AG08395 (cell line): ENCODE data around the gene DDX24.

Source experiments
- DNase-seq: peaks from one replicate; pipeline ENCODE4 v3.0.0; 2012; ENCODE audit warnings: mixed read lengths, low spot score

The DDX24 gene

DNA sequence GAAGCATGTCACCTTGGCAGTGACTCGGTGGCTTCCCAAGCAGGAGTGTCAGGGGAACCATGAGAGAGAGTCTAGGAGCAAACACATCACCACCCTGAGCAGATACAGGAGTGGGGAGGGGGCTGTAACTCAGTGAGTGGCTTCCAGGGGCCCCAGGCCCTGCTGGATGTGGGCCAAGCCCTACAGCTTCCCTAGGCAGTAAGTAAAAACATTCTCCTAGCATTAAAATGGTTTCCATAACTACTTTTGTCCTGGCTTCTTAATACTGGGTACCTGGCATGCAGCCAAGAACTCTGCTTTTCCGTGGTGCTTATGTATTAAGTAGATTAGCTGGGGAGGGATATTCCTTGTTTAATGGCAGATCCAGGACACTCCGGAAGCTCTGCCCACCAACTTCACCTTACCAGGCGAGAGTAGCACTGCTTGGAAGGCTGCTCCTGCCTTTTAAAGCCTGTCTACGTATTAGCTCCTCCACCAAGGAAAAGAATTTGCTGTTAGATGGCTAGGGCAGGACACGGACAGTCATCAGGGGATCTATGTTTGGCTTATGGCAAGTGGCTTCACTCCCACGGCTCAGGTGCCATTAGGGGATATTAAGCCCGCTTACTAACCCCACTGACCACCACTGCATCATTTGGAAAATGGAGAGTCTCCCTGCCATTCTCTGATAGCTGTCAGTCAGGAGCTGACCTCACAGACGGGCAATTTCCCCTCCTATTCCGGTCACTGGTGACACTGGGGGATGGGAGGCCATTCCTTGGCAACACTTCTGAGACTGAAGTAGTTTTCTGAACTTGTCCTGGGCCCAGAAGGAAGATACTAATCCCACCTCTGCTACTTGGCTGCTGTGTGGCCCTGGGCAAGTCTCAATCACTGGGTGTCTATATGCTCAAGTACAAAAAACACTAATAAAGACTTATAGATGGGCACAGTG lies 32.0 kb downstream of the DDX24 start:
- no peak for DNase-seq

DNA sequence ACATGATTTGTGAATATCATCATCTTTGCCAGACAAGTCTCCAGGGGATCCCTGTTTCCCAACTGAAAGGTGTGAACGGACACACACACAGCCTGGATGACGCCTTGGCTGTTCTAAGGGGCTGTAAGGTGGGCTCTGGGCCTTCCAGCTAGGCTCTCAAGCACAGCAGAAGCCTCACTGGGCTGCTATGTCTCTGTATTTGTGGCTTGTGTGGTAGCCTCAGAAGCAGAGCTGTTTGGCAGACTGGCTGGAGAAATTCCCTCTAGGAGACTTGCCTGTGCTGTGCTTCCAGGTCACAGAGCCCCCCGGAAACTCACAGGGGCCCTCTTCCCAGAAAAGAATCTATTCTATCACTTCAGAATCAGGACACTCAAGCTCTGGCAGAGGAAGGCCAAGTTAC lies 33.4 kb downstream of the DDX24 start:
- no peak for DNase-seq

DNA sequence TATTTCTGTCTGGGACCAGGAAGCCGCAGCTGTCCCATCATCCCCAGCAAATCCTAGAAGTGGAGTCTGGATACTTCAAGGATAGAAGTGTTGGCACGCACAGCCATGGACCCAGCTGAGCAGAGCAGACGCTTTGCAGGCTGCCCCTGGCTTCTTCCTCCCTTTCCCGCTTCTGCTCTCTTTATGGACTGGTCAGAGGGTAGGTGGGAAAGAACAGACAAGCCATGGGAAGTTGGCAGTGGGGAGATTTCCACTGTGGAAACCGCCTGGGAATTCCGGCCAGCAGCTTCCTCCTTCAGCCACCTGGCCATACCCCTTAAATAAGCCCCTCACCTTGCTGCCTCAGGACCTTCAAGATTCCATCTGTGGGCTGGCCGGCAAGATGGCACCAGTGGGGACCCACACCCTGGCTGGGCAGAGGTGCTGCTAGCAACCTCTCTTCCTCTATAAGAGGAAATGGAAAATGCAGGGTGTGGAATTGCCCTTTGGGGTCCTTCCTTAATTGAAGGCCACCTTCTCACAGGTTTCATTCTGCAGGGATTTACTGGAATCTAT lies 34.2 kb downstream of the DDX24 start:
- no peak for DNase-seq

DNA sequence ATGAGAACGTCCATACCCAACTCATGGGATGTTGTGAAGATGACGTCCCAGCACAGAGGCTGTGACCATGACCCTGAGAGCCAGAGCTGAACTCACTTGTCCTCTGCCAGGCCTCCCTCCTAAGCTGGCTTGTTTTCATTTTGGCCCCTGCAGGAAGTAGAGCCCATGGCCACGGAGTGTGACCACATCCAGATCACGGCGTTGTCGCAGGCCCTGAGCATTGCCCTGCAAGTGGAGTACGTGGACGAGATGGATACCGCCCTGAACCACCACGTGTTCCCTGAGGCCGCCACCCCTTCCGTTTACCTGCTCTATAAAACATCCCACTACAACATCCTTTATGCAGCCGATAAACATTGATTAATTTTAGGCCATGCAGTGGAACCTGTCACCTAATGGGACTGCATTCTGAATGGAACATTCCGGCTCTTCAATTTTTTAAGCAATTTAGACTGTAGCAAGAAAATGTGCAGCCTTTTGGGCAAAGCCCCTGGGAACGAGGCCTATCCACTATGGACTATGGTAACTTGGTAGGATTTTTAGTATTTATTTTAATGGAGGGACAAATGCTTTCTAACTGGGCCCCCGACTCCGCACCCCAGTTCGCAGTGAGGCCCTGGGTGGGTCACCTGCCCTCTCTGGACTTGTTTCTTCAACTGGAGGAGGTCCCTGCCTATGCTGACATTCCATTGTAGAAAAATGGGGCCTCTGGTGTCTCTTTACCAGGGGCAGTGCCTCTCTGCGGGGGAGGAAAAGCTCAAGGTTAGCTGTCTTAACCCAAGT lies 35.2 kb downstream of the DDX24 start:
- DNase-seq, result no peak

DNA sequence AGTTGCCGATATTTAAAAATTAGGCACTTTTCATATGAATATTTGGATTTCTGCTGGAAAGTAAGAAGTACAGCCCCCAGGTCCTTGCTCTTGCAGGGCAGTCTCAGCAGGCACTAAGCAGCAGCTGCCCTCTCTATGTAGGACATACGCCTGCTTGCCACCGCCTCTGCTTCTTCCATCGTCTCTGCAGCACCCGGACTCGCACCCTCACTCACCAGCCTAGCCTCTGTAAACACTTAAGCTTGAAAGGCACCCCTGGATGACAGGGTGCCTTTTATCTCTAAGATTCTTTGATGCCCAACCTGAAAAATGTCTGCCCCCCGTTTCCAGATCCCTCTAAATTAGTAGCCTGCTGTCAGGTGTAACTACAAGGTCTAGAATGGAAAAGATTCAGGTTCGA lies 35.9 kb downstream of the DDX24 start:
- no peak for DNase-seq

DNA sequence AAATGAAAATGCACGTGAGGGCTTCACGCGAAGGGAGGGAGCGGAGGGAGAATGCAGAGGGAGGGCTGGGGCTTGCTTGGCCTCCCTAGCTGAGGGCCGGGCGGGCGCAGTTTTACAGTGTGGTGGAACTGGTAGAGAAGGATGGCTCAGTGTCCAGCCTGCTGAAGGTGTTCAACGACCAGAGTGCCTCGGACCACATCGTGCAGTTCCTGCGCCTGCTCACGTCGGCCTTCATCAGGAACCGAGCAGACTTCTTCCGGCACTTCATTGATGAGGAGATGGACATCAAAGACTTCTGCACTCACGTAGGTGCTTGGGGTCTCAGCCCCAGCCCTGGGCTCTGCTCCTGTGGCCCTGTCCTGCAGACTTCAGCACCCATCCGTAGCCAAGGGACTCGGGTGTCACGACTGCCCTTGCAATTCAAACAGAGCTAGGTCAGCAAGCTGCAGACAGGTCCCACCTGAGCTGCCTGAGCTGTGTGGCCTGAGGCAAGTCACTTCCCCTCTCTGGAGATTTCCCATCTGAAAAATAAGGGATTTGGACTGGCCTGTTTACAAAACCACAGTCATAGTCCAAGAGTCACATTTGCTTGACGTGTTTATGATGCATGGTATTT lies 36.4 kb downstream of the DDX24 start:
- no peak for DNase-seq

DNA sequence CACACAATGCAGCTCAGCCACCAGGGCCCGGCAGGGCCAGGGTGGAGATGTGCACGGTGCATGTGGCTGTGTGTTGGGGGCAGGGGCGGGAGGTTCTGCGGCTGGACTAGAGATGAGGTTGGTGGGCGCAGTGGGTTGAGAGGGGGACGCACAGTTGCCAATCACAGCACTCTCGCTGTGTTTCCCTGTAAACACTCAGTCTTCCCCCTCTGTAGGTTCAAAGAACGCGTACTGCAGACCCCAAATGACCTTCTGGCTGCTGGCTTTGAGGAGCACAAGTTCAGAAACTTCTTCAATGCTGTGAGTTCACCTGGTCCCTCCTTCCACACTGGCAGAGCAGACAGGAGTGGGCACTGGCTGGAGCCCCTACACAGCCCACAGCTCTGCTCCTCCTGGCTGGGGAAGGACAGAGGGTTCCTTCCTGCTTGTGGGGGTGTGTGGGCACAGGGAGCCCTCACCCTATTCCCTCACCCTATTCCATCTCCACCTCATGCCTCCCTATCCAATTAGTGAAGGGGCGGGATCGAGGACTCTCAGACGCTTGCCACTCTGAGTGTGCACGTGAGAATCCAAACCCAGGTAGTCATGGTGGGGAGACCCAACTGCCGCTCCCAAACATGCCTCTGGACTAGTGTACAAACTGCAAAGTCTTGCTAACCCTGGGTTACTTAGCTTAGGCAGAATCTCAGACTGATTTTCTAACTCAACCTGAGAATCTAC lies 37.1 kb downstream of the DDX24 start:
- no peak for DNase-seq

DNA sequence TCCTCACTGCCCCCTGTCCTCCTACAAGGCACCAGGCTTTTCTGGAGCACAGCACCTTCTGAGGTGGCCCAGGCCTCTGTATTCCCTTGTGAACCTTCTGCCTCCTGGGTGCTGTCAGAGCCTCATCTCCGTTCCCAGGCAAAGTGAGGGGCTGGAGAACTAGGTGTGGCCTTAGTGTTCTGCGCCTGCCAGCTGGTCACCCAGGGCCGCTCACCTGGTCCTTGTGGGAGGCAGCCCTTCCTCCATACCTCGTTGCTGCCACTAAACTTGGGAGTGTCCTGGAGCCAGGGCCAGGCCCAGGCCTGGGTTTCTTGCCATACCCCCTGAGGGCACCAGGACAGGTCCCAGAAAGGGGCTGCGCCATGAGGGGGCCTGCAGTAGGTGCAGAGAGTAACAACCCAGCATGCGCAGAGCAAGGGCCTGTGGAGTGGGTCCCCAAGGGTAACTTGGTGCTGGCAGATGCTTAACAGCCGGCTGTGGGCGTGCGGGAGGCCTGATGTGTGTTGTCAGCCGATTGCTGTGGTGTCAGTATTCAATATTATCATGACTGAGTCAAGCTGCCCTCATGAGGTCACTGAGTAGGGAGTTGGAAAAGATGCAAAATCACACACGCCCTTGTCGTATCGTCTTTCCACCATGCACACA lies 37.8 kb downstream of the DDX24 start:
- no peak for DNase-seq

DNA sequence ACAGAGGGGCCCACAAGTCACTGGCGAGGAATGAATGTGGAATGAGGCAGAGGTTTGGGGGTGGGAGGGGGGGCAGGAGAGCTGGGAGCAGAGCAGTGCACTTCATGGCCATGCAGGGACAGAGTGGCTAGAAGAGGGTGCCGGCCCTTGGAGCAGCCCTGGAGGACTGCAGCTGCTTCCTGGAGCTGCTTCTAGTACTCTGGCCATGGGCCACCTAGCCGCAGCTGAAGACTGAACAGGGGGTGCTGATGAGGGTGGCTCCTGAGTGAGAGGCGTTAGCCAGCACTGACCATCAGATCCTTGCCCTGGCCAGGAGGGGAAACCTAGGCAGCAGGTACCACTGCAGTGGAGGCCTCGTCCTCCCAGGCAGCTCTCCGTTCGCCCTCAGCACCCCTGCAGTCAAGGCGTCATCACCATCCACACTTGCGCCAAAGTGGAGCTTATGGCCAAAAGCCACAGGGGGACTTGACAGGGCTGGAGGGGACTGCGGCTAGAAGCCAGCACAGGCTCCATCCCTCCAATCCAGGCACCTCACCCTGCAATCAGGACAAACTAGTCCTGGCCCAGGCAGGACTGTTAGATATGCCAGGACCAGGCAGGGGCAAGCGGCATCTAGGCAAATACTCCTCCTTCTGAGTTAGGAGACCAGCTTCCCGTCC lies 38.4 kb downstream of the DDX24 start:
- no peak for DNase-seq

DNA sequence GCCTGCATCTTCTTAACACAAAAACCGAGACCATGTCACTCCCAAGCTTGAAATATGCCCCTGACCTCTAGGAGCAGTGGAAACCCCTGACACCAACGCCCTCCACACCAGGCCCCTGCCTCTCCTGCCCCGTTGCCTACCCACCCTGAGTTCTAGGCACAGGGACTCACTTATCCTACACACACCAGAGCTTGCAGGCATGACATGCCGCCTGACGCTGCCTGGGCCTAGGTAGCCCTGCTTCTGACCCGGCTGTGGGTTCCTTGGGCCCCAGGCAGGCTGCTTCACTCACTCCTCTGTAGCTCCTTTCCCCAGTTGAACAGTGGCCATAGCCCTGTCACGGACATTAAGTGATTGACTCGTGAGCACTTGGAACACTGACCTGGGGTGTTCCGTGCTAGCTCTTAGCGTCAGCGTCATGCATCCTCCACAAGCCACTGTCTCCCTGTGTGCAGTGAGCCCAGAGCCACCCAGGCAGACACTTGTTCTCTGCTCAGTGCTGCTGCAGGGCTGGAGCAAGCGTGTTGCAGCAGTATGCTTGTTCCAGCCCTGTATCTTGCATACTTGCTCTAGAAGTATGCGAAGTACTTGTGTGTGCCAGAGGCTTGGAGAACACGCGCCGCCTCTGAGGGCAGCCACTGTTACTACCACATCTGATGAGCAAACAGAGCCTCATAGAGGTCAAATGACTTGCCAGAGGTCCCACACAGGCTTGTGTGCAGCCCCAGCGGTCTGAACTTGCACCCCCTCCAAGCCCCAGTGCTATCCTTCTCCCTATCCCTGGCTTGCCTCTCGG lies 39.3 kb downstream of the DDX24 start:
- DNase-seq, result peak; percentile 82

DNA sequence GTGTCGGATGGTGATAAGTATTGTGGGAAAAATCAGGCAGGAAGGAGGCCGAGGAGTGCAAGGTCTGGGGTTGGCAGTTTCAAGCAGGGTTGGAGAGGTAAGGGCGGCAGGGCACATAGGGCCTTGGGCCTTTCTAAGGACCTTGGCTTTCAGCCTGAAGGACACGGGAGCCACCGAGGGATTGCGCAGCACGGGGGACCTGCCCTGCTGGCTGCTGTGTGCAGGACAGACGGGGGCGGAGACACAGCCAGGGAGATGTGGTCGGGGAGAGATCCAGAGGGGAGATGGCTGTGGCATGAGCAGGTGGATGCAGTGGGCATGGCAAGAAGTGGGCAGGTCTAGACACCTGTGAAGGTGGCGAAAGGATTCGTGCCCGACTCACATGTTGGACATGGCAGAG lies 40.2 kb downstream of the DDX24 start:
- DNase-seq, result no peak

DNA sequence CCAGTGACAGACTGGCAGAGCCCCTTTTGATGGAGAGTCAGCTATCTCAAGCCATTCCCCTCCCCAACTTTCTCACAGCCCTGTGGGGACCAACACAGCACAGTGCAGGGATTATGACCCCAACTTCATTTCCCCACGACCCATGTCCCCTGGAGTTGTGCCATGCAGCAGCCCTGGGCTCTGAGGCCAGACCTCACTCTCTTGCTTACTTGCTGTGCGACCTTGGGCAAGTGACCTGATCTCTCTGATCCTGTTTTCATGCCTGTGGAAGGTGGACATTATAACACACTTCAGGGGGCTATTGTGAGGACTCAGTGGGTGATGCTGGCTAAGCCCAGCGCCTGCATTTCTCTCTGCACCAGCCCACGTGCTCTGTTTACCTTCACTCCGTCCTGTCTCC lies 40.8 kb downstream of the DDX24 start:
- no peak for DNase-seq

DNA sequence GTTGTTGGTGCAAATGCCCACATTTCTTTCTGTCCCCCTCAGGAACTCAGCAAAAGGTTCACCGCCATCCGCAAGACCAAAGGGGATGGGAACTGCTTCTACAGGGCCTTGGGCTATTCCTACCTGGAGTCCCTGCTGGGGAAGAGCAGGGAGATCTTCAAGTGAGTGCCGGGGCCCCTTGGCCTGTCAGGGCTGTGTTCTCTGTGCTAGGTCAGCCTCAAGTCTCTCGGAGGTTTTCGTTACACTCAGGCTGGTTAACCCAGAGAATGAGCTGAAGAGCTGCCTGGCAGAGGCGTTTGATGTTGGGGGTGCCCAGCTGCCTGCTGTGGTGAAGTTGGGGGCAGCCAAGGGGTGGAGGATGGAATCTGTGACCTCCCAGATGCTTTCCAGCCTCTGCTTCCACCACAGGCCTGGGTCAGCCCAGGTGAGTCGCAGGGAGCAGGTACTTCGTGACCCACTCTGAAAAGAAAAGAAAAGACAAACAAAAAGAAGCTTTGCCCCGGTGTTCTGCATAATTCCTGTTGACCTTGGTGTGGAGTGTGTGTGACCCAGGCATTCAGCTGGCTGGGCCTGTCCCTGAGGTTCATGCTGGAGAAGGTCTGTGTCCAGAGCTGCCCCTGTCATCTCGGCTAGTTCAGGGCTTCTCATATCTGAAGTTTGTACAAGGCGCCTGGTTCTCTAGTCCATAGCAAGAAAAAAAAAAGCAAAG lies 41.9 kb downstream of the DDX24 start:
- DNase-seq, result no peak

DNA sequence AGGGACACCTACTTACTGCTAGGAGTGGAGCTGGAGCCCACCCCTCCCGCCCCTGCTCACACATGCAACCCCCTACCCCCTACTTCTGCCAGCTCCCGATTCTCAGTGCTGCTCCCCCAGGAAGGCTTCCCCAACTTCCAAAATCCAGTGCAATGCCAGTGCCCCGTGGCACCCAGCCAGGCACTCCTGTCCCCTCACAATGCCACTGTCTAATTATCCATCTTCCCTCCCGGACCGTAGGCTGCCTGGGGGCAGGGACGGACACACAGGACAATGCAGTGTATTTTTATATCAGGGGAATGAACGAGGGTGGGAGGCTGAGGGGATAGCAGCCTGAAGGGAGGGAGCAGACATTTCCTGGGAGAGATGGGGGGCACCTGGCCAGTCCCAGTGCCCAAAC lies 42.5 kb downstream of the DDX24 start:
- DNase-seq, result no peak

DNA sequence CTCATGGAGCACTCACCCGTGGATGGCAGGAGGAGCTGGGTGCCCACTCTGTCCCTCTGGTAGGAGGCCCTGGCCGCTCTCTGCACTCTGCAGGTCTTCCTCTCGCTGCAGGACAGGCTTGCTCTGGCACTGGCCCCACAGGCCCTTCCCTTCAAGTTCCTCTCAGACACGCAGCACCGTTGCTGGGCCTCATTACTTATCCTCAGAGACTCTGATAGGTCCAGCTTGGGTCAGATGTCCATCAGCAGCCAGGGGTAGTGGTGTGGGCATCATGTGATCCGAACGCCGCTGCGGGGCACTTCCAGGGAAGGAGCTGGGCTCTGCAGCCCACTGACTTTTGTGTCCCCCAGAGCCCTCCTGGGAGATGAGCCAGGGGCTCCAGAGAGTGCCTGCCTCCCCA lies 43.0 kb downstream of the DDX24 start:
- DNase-seq, result no peak

DNA sequence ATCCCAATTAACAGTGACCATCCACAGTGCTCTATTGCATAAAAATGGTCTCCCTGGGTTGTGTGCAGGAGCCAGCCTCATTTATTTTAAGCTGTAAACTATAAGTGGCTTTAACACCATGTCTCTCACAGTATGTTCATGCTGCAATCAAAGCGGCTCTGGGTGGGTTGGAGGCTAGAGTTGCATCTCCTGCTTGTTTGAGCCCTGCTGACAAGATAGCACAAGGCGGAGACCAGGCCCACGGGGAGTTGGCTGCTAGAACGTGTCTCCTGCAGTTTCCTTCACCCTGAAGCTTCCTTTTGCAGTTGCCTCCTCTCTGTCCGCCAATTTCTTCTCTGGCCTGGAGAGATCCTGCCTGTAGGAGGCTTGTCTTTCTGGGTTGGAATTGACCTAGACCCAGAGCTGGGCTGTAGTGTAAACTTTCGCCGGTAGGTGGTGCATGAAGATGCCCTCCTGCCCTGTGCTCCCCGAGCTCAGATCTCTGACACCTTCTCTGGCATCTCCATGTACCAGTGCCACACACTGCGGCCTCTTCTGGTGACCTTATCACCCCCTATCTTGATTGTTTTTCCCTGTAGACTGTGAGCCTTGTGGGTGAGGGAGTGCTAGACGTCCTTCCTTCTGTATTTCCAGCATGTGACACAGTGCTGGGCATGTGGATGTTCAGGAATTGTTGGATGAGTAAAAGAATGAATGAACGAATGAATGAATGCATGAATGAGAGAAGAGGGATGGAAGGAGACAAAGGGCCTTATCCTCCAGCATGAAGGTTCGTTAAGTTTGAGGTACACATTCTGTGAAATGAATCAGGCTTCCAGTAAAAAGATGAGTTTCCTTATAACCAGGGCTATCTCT lies 44.5 kb downstream of the DDX24 start:
- DNase-seq, result peak; percentile 89

DNA sequence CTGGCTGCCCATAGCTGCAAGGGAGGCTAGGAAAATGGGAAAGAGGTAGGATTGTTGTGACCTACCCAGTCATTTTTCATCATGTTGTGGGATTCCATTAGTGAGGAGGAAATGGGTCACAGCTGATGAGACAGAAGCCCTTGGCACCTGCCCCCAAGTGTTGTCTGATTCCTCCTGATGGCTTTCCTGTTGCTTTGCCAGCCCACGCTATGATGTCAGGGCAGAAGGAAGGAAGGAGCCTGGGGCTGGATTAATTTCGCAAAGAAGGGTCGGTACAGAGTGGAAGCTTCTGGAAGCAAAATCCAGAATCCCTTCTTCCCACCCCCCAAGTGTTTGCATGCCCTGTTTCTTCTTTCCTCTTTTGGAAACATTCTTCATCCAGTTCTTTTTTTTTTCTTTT lies 46.1 kb downstream of the DDX24 start:
- no peak for DNase-seq

DNA sequence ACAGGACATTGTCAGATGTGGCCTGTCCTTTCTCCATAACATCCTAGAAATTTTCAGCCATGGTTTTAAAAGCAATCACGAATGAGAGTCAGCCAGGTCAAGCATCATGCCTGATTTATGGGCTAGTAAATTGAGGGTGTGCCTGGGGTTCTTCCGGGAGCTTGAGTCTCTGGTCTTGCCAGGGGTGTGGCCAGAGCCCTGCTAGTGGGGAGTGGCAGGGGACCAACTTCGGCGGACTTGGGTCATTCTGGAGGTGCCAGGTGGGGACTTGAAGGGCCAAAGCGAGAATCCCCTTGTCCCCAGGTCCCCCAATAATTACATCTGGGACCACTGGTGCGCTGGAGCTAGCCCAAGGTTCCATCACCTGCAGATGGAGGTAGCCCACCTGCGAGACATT lies 49.1 kb downstream of the DDX24 start:
- DNase-seq, result no peak
